Ammon's horn (tissue), 1 donor: ENCODE measurements around the gene RALA.
A peak's percentile ranks its signal among the peaks of the same experiment; 100 is the strongest.

Experiments used
- DNase-seq: peaks from one replicate; pipeline ENCODE4 v3.0.0-alpha.2; 2016; ENCODE audit warnings: low spot score

Gene RALA

DNA sequence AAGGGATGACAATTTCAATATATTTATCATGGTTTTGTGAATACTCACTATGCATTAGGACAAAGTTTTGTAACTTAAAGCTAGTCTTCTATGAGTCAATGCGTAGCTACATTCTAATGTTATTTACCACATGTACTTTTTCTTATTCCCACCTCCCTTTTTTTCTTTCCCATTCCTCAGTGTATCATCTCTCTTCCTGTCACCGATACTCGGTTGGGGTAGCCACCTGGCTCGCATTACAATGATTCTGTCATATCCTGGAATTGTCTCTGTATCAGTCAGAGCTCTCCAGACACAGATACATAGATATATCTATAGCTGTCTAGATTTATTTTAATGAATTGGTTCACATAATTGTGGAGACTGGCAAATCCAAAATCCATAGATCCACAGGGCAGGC is 9.8 kb upstream of the RALA start:
- no peak for DNase-seq

GRCh38 chr7:39614299-39614698 is 9.1 kb upstream of the RALA start:
- no peak for DNase-seq

GRCh38 chr7:39615350-39615975 is 7.9 kb upstream of the RALA start:
- no peak for DNase-seq

GRCh38 chr7:39616138-39616537 is 7.2 kb upstream of the RALA start:
- no peak for DNase-seq

DNA sequence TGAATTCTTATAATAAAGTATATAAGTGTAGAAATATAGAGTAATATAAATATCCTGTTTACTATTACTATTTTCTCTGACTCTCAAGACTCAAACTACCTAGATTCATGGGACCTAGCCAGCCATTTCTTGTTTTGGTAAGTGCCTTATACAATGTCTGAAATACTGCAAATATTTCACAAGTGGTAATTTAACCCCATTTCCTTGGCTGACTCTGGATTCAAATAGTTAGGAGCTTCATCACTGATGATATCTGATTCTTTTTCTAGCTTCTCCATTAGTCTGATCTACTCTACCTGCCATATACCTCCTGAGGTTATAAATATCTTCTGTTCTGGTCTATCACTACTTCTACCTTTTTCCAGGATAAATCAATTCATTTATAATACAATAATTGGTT is 6.4 kb upstream of the RALA start:
- no peak for DNase-seq

- no peak for DNase-seq
Observed at GRCh38 chr7:39618868-39619267, 4.5 kb upstream of the RALA start.

DNA sequence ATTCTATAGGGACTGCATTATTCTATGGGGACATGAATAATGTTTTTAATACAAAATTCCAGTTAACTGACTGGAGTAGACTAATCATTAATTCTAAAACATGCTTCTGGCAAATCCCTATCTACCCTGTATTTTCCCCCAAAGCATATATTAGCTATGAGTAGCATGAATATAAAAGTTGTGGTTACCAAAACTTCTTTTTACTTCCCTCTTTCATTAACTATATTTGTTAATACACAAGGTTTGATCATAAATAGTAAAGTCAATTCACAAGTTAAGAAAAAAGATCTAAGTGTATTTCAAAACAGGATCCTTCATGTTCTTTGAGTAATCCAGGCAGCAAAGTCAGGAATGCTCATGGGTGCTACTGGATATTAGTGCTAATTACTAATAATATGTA is 2.9 kb upstream of the RALA start:
- DNase-seq = no peak

DNA sequence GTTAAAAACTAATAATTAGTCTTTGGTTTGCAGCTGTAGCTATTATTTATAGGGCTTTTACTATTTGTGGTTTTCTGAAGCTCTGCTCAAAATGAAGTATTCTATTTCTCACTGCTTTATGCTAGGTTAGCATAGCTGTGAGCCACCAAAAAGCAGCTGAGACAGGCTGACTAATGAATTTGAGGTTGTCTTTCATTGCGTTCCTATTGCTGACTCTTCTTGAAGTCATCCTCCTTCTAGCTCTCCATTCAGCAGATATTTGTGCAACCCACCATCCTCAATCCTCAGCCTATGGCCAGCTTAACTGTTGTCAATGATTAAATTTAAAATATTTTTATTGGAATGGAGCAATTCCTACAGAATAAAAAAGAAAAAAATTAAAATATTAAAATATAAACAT is 2.1 kb upstream of the RALA start:
- DNase-seq = no peak

- no peak for DNase-seq
Observed at GRCh38 chr7:39621784-39622411, 1.5 kb upstream of the RALA start.

- no peak for DNase-seq
Observed at GRCh38 chr7:39622609-39623008, 763 bp upstream of the RALA start.

GRCh38 chr7:39623732-39624441 is 515 bp downstream of the RALA start:
- DNase-seq = peak; percentile 18

DNA sequence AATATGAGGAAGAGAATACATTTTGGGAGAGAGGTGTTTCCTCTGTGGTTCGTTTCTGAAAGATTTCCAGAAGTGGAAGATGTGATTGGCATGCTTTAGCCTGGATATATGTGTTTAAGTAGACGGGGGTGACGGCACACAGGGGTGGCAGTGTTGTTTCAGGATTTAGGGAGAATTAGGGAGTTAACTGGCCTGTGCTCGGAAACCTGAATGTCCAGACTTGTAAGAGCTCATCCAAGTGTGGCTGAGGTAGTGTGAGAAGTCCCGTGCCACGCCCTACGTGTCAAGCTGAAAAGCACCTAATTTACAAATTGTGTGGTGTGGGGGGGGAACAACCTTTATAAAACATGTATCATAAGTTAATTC is 1.1 kb downstream of the RALA start:
- DNase-seq = peak; percentile 44

DNA sequence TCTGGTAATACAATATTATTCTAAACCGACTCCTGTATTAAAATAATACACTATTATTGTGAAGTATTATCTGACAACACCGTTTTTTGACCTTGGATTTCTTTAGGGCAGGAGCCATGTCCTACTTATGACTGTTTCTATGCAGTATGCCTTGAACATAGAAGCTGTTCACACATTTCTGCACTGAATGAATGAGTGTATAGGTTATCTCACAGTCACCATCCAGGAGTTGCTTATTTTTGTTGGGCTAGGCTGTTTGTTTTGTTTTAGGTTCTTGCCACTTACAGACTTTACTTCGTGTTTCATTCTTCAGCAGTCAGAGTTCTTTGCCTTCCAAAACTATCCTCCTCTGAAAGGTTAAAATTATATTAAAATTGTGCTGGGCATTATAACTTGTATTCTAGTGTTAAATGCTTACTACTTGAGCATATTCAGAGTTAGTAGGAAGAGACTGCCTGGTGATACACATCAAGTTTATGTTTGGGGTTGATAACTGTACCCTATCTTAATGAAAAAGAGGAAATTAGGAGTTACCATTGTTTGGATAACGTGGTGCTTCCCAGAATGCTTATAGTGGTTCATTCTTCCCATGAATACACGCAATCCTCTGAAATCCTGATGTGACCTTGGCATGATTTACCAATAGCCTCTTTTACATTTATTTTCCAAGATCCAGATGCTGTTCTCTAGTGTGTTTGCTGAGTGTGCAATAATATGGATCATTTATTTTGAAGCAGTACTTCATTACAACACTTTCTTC is 1.7 kb downstream of the RALA start:
- no peak for DNase-seq

- DNase-seq = no peak
Observed at GRCh38 chr7:39631736-39632308, 8.4 kb downstream of the RALA start.

DNA sequence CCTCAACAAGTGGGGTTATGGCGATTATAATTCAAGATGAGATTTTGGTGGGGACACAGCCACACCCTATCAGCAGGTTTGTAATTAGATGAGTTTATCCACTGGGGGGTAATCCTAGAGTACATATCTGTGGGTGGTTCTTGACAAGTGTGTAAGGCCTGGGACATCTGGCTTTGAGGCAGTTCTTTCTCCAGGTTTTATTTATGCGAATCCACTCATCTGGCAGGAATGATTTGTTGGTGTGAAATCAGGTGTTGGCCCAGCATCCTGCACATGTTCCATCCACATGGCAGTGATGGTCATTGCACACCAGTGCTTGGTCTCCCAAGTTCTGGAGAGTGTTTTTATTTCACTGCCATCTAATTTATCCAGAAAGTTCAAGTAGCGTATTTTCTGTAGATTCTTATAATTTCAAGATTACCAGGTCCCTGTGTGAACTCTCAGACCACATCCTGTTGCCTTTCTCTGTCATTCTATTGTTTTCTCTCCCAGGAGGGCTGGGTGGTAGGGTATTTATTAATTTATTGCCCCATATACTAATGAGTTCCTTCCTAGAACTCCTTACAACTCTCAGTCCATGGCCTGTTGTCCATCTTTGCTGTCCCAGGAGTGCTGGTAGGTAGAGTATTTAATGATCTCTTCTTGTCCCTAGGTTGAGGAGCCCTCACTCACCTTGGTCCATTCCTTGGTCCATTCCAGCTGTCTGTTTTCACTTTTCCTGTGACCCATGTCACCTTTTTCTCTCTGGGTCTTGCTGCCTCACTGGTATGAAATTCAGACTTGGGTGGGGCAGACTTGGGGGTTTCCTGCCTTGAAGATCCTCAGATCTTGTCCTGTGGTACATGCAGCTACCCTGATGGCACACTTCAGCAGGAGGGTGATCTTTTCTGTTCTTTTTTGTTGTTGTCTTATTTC is 10.4 kb downstream of the RALA start:
- DNase-seq = no peak

- no peak for DNase-seq
Observed at GRCh38 chr7:39634478-39634805, 11.1 kb downstream of the RALA start.

GRCh38 chr7:39637400-39637799 is 14.0 kb downstream of the RALA start:
- no peak for DNase-seq

- DNase-seq = no peak
Observed at GRCh38 chr7:39637963-39638485, 14.7 kb downstream of the RALA start.

DNA sequence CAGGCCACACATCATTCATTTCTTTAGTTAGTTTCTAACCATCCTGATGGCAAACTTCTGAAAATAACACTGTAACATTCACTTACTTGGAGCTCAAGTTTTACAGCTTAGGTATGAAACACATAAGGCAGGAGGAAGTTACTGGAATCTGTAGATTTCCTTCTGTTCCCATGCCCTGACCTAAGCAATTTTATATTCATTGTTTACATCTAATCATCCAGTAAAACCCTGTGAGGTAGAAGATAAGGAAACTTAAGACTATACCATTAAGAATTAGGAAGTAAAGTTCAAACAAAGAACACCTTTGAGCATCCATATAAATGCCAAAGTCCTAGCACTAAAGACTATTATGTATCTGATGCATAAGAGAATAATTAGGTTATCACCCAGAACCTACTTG is 19.5 kb downstream of the RALA start:
- DNase-seq = no peak

DNA sequence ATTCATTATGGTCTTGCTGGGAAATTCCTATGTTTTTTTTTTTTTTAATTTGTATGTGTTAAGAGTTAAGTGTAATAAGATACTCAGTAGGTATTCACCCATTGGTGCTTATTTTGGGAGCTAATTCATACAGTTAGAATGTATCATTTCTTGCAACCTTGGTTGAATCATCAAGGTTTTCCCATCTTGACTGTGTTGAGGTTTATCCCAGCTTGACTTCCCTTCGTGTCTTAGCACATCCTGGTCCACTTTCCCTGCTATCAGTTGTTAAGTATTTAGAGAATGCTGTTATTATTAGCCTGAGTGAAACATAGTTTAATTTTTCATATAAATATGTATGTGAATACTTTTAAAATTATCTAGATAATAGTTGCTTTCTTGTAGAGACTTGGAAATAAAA is 20.8 kb downstream of the RALA start:
- no peak for DNase-seq
